B cell (primary cell): ENCODE results near the gene DPT. TPM values are rescaled to one million over a fixed set of nuclear protein-coding genes. Genes with fewer than 3 reads are reported as not detected.

Experiments used
- ATAC-seq: fragments of 200-7000 bp; cut with Tn5 transposase; one replicate; pipeline ENCODE4 v1.10.0; 2021; ENCODE audit warnings: low read depth, mild to moderate bottlenecking, moderate number of reproducible peaks, moderate library complexity
- CTCF ChIA-PET: fragments of 350-600 bp; sonication (Branson Sonifier 250); formaldehyde crosslinking; loops from one replicate; lab custom pipeline; 2021; ENCODE audit warnings: antibody characterized with exemption, inconsistent platforms; lab: Charles Lee
- POLR2A ChIA-PET: fragments of 350-600 bp; sonication (Branson Sonifier 250); formaldehyde crosslinking; loops from one replicate; lab custom pipeline; 2021; ENCODE audit warnings: antibody characterized with exemption; lab: Charles Lee
- DNase-seq: peaks from one replicate; pipeline ENCODE4 v3.0.0; 2013
- H2AFZ ChIP-seq: 2 replicates; pipeline ENCODE4 v1.6.1; 2012; ENCODE audit warnings: mild to moderate bottlenecking, low read depth, low read length; ENCODE audit not compliant: insufficient read depth, poor library complexity, severe bottlenecking
- H3K27ac ChIP-seq, 2 donors: 1 replicate in 1 of 2; 2 replicates in 1 of 2; pipeline ENCODE4 v1.5.1; 2012 to 2013; ENCODE audit warnings: low read length in 2 of 2, mild to moderate bottlenecking in 2 of 2, moderate library complexity in 1 of 2
- H3K27me3 ChIP-seq, 4 experiments: fragments of 200-600 bp in 1 of 4; sonication (generic) in 1 of 4; replicated peaks in 1 of 4; 1 replicate in 2 of 4; 2 replicates in 2 of 4; pipeline versions ENCODE4 v1.6.1 to v1.7.0; 2013 to 2016; ENCODE audit warnings: low read length in 3 of 4, mild to moderate bottlenecking in 2 of 4, mixed read lengths in 1 of 4, moderate library complexity in 1 of 4; ENCODE audit not compliant: insufficient read depth in 4 of 4, control insufficient read depth in 3 of 4; ENCODE audit errors: control extremely low read depth in 1 of 4
- H3K36me3 ChIP-seq, 2 experiments: replicated peaks in 1 of 2; 1 replicate in 1 of 2; 2 replicates in 1 of 2; pipeline versions ENCODE4 v1.6.1 to v1.7.1; 2013; ENCODE audit warnings: low read length in 1 of 2; ENCODE audit not compliant: insufficient read depth in 2 of 2, control insufficient read depth in 1 of 2; ENCODE audit errors: control extremely low read depth in 1 of 2, extremely low read depth in 1 of 2
- H3K4me1 ChIP-seq, 2 donors: fragments of 200-600 bp in 1 of 2; sonication (generic) in 1 of 2; 1 replicate in 1 of 2; 2 replicates in 1 of 2; pipeline versions ENCODE4 v1.5.1 to v1.6.1; 2013 to 2017; ENCODE audit warnings: low read length in 2 of 2; ENCODE audit not compliant: control insufficient read depth in 2 of 2, insufficient read depth in 2 of 2
- H3K4me2 ChIP-seq: replicated peaks from 2 replicates; pipeline ENCODE3; 2012; ENCODE audit warnings: mild to moderate bottlenecking, low read depth, low read length; ENCODE audit not compliant: poor library complexity, severe bottlenecking
- H3K4me3 ChIP-seq, 5 experiments: fragments of 200-600 bp in 1 of 5; sonication (generic) in 1 of 5; 1 replicate in 3 of 5; 2 replicates in 2 of 5; pipeline versions ENCODE4 v1.5.1 to v1.7.0; 2011 to 2016; ENCODE audit warnings: low read length in 4 of 5, mild to moderate bottlenecking in 4 of 5, low read depth in 2 of 5, control low read depth in 1 of 5, moderate library complexity in 1 of 5; ENCODE audit not compliant: insufficient read depth in 1 of 5; ENCODE audit errors: control extremely low read depth in 1 of 5, extremely low read depth in 1 of 5
- H3K79me2 ChIP-seq: fragments of 200-600 bp; sonication (generic); one replicate; pipeline ENCODE4 v1.6.0; 2016; ENCODE audit warnings: low read length; ENCODE audit not compliant: control insufficient read depth, insufficient read depth
- H3K9ac ChIP-seq: fragments of 200-600 bp; sonication (generic); 2 replicates; pipeline ENCODE4 v1.6.1; 2017; ENCODE audit warnings: mild to moderate bottlenecking, low read length, moderate library complexity
- H3K9me3 ChIP-seq, 3 donors: one replicate each; pipeline versions ENCODE4 v1.6.1 to v1.7.1; 2013; ENCODE audit warnings: low read length in 2 of 3; ENCODE audit not compliant: control insufficient read depth in 2 of 3, insufficient read depth in 1 of 3; ENCODE audit errors: control extremely low read depth in 1 of 3
- H4K20me1 ChIP-seq: 2 replicates; pipeline ENCODE4 v1.6.0; 2012; ENCODE audit warnings: mild to moderate bottlenecking, low read length; ENCODE audit not compliant: insufficient read depth, control insufficient read depth, poor library complexity, severe bottlenecking
- H3K27ac Mint-ChIP-seq: one replicate; pipeline ENCODE4 v1.8.0; 2021; ENCODE audit warnings: mixed read lengths
- H3K27me3 Mint-ChIP-seq: one replicate; pipeline ENCODE4 v1.8.0; 2021; ENCODE audit warnings: mixed read lengths
- H3K4me1 Mint-ChIP-seq: one replicate; pipeline ENCODE4 v1.8.0; 2021; ENCODE audit warnings: mixed read lengths
- H3K4me3 Mint-ChIP-seq: one replicate; pipeline ENCODE4 v1.8.0; 2021; ENCODE audit warnings: mixed read lengths
- H3K9me3 Mint-ChIP-seq: one replicate; pipeline ENCODE4 v1.8.0; 2022; ENCODE audit warnings: mixed read lengths; ENCODE audit not compliant: insufficient read depth
- EZH2 ChIP-seq: IDR thresholded peaks from 2 replicates; pipeline ENCODE4 v1.6.1; 2012; ENCODE audit warnings: borderline replicate concordance, low read depth, mild to moderate bottlenecking, moderate library complexity, low read length; ENCODE audit not compliant: insufficient read depth, poor library complexity, severe bottlenecking
- WGBS: methylation state at CpG from one replicate; pipeline ENCODE4 v1.1.5; 2013; ENCODE audit warnings: missing lambda C conversion rate; ENCODE audit not compliant: insufficient coverage; 5-methylcytosine and 5-hydroxymethylcytosine counted together
- intact Hi-C: fragments of 100-400 bp; cut with micrococcal nuclease; formaldehyde crosslinking; loops from one replicate; pipeline ENCODE4 v1.10.0; 2022
- polyA plus RNA-seq: library from polyadenylated mRNA; depleted of rRNA; stranded (reverse); fragments of >200 nt; gene quantifications from 2 replicates; pipeline ENCODE4 v1.2.3, GENCODE V29; 2012
- total RNA-seq, 2 donors: library from RNA; stranded (reverse); fragments of 120-200 nt in 1 of 2; gene quantifications; 1 replicate in 1 of 2; 2 replicates in 1 of 2; pipeline versions ENCODE4 v1.2.3 to v1.2.4, GENCODE V29; 2013 to 2022
- TF ChIP-seq, protein P1 (sequence below): fragments of 200-600 bp; IDR thresholded peaks from one replicate; pipeline ENCODE4 v1.8.0; 2022; ENCODE audit warnings: antibody characterized with exemption, mild to moderate bottlenecking

The DPT gene
- total and polyA plus RNA-seq, 2 donors (not counting 1 experiment from before 2014, with no cell fraction given): not detected

DNA sequence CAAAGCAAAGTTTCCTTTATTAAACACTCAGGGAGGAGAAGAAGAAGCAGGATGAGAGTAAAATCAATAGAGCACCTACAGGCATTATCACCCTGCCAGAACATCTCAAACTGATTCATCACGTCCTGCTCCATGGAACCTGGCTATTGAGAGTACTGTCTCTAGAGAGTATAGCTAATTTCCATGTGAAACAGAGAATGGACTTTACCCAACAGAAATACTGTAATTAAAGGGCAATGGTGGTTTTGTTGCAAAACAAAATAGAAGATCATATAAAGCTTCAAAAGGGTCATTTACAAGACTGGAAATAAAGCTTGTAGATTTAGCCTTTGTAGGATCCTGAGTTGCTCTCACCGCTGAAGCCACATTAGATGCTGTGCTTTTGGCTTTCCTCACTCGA is 83.3 kb downstream of the DPT start:
- no peaks in the 10 kb centered on the region for H3K9me3 ChIP-seq
- H3K4me1 ChIP-seq: no peaks in the 10 kb centered on the region
- ChIA-PET POLR2A (no interaction called here), CTCF (no interaction called here)
- Mint-ChIP-seq H3K27ac (no peak overlapping the region), H3K4me1 (no peaks in the 10 kb centered on the region), H3K27me3 (peaks cover 5% of the 10 kb centered on the region), H3K4me3 (no peak overlapping the region), H3K9me3 (no peaks in the 10 kb centered on the region)
- H3K4me3 ChIP-seq: no peak overlapping the region
- H3K27me3 ChIP-seq: peaks cover 0 to 4% (median 0%) of the 10 kb centered on the region in 4 experiments
- H4K20me1 ChIP-seq: no peaks in the 10 kb centered on the region
- TF ChIP-seq EZH2: no peak
- TF ChIP-seq, protein P1, sequence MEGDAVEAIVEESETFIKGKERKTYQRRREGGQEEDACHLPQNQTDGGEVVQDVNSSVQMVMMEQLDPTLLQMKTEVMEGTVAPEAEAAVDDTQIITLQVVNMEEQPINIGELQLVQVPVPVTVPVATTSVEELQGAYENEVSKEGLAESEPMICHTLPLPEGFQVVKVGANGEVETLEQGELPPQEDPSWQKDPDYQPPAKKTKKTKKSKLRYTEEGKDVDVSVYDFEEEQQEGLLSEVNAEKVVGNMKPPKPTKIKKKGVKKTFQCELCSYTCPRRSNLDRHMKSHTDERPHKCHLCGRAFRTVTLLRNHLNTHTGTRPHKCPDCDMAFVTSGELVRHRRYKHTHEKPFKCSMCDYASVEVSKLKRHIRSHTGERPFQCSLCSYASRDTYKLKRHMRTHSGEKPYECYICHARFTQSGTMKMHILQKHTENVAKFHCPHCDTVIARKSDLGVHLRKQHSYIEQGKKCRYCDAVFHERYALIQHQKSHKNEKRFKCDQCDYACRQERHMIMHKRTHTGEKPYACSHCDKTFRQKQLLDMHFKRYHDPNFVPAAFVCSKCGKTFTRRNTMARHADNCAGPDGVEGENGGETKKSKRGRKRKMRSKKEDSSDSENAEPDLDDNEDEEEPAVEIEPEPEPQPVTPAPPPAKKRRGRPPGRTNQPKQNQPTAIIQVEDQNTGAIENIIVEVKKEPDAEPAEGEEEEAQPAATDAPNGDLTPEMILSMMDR: no peak
- H2AFZ ChIP-seq: no peak overlapping the region
- intact Hi-C loops: no loop called here
- no peak overlapping the region for H3K4me2 ChIP-seq
- ATAC-seq (no peak), DNase-seq (no peak)
- no peaks in the 10 kb centered on the region for H3K79me2 ChIP-seq
- WGBS: no CpG with 5 or more reads among the region's 3 CpGs
- H3K27ac ChIP-seq: no peak overlapping the region
- no peaks in the 10 kb centered on the region for H3K36me3 ChIP-seq
- no peak overlapping the region for H3K9ac ChIP-seq

Other genes starting within 250 kb of the DPT start
- gene XCL2, start 185.2 kb downstream of the DPT start, total RNA-seq: not detected in 2 replicates
- gene XCL2, start 185.2 kb downstream of the DPT start, polyA plus RNA-seq: 1.5 and 3.1 TPM in 2 replicates
- gene XCL1, start 152.6 kb downstream of the DPT start, total RNA-seq: 0.29 TPM in 1 of 2 replicates, not detected in the other
- 0.12 and 0.19 TPM in 2 replicates for gene XCL1, start 152.6 kb downstream of the DPT start, polyA plus RNA-seq